Pons (tissue), 1 donor: ENCODE results near the gene GAS6.

Experiments
- DNase-seq: peaks from one replicate; pipeline ENCODE4 v3.0.0-alpha.2; 2016; ENCODE audit warnings: low spot score

Gene GAS6

GRCh38 chr13:113770937-113771336, 92.9 kb downstream of the GAS6 start:
- no peak for DNase-seq
